GM12872 (cell line): Measurements from ENCODE around the gene EPHB6.

Experiments
- CTCF ChIP-seq: IDR thresholded peaks from 3 replicates; pipeline ENCODE4 v1.5.1; 2011; ENCODE audit warnings: low read depth, mild to moderate bottlenecking, low read length, moderate library complexity; ENCODE audit not compliant: insufficient read depth

The EPHB6 gene

GRCh38 chr7:142898377-142899170, 43.7 kb downstream of the EPHB6 start:
- TF ChIP-seq CTCF = no peak

- TF ChIP-seq CTCF = no peak
Observed at GRCh38 chr7:142899661-142900060, 44.8 kb downstream of the EPHB6 start.

- no peak for TF ChIP-seq CTCF
Observed at GRCh38 chr7:142901426-142902259, 46.8 kb downstream of the EPHB6 start.

- no peak for TF ChIP-seq CTCF
Observed at GRCh38 chr7:142904128-142904527, 49.3 kb downstream of the EPHB6 start.

- no peak for TF ChIP-seq CTCF
Observed at GRCh38 chr7:142905759-142906158, 50.9 kb downstream of the EPHB6 start.

- no peak for TF ChIP-seq CTCF
Observed at GRCh38 chr7:142906643-142907042, 51.8 kb downstream of the EPHB6 start.

- no peak for TF ChIP-seq CTCF
Observed at GRCh38 chr7:142908290-142908689, 53.4 kb downstream of the EPHB6 start.
